GM19455 (cell line): Measurements from ENCODE around the gene COL4A6.

ENCODE experiments used
- ATAC-seq: cut with Tn5 transposase; IDR thresholded peaks from one replicate; pipeline ENCODE4 v1.9.1; 2021; ENCODE audit not compliant: unreplicated experiment

The COL4A6 gene

GRCh38 chrX:108285356-108285755, 152.9 kb downstream of the COL4A6 start:
- no peak for ATAC-seq

- no peak for ATAC-seq
Observed at GRCh38 chrX:108275732-108276131, 162.5 kb downstream of the COL4A6 start.

- no peak for ATAC-seq
Observed at GRCh38 chrX:108271397-108271787, 166.8 kb downstream of the COL4A6 start.

- ATAC-seq, result no peak
Observed at GRCh38 chrX:108270739-108271396, 167.4 kb downstream of the COL4A6 start.

GRCh38 chrX:108270280-108270679, 167.9 kb downstream of the COL4A6 start:
- no peak for ATAC-seq

- ATAC-seq, result no peak
Observed at GRCh38 chrX:108268434-108269080, 169.7 kb downstream of the COL4A6 start.

- no peak for ATAC-seq
Observed at GRCh38 chrX:108267557-108267956, 170.7 kb downstream of the COL4A6 start.

- no peak for ATAC-seq
Observed at GRCh38 chrX:108264376-108264775, 173.8 kb downstream of the COL4A6 start.

- ATAC-seq, result no peak
Observed at GRCh38 chrX:108261549-108262203, 176.5 kb downstream of the COL4A6 start.

GRCh38 chrX:108257556-108257955, 180.7 kb downstream of the COL4A6 start:
- ATAC-seq, result no peak

GRCh38 chrX:108254636-108255035, 183.6 kb downstream of the COL4A6 start:
- no peak for ATAC-seq

- no peak for ATAC-seq
Observed at GRCh38 chrX:108250654-108251579, 187.3 kb downstream of the COL4A6 start.

- ATAC-seq, result no peak
Observed at GRCh38 chrX:108246304-108246954, 191.8 kb downstream of the COL4A6 start.

GRCh38 chrX:108245462-108245861, 192.8 kb downstream of the COL4A6 start:
- no peak for ATAC-seq

GRCh38 chrX:108235986-108236385, 202.2 kb downstream of the COL4A6 start:
- no peak for ATAC-seq

- ATAC-seq, result no peak
Observed at GRCh38 chrX:108230574-108230973, 207.6 kb downstream of the COL4A6 start.

GRCh38 chrX:108224727-108225621, 213.2 kb downstream of the COL4A6 start:
- ATAC-seq, result peak; percentile 64

GRCh38 chrX:108224218-108224617, 214.0 kb downstream of the COL4A6 start:
- no peak for ATAC-seq

GRCh38 chrX:108223585-108223984, 214.6 kb downstream of the COL4A6 start:
- ATAC-seq, result no peak
